Neutrophil (primary cell): Measurements from ENCODE around the gene RHPN2.

ENCODE experiments used
- H3K27ac ChIP-seq: fragments of 200-600 bp; sonication (generic); 2 replicates; pipeline ENCODE4 v1.5.1; 2016; ENCODE audit warnings: mild to moderate bottlenecking, moderate library complexity
- H3K27me3 ChIP-seq: fragments of 200-600 bp; sonication (generic); 2 replicates; pipeline ENCODE4 v1.6.0; 2016; ENCODE audit warnings: mild to moderate bottlenecking
- H3K36me3 ChIP-seq: fragments of 200-600 bp; sonication (generic); 2 replicates; pipeline ENCODE4 v1.5.1; 2017
- H3K4me1 ChIP-seq, 2 experiments: fragments of 200-600 bp in 1 of 2; sonication (generic) in 1 of 2; 1 replicate in 1 of 2; 2 replicates in 1 of 2; pipeline versions ENCODE4 v1.5.1 to v1.6.1; 2013 to 2016; ENCODE audit warnings: low read depth in 1 of 2, low read length in 1 of 2, mild to moderate bottlenecking in 1 of 2, moderate library complexity in 1 of 2; ENCODE audit not compliant: control insufficient read depth in 1 of 2, insufficient read depth in 1 of 2
- H3K4me3 ChIP-seq, 2 experiments: fragments of 200-600 bp in 1 of 2; sonication (generic) in 1 of 2; 1 replicate in 1 of 2; 2 replicates in 1 of 2; pipeline ENCODE4 v1.5.1; 2013 to 2016; ENCODE audit warnings: low read depth in 1 of 2, low read length in 1 of 2, mild to moderate bottlenecking in 1 of 2, moderate library complexity in 1 of 2
- H3K9me3 ChIP-seq: fragments of 200-600 bp; sonication (generic); 2 replicates; pipeline ENCODE4 v1.5.1; 2016
- CTCF ChIP-seq: fragments of 200-600 bp; sonication (generic); IDR thresholded peaks from 2 replicates; pipeline ENCODE4 v1.5.1; 2016; ENCODE audit warnings: antibody characterized with exemption

Gene RHPN2

DNA sequence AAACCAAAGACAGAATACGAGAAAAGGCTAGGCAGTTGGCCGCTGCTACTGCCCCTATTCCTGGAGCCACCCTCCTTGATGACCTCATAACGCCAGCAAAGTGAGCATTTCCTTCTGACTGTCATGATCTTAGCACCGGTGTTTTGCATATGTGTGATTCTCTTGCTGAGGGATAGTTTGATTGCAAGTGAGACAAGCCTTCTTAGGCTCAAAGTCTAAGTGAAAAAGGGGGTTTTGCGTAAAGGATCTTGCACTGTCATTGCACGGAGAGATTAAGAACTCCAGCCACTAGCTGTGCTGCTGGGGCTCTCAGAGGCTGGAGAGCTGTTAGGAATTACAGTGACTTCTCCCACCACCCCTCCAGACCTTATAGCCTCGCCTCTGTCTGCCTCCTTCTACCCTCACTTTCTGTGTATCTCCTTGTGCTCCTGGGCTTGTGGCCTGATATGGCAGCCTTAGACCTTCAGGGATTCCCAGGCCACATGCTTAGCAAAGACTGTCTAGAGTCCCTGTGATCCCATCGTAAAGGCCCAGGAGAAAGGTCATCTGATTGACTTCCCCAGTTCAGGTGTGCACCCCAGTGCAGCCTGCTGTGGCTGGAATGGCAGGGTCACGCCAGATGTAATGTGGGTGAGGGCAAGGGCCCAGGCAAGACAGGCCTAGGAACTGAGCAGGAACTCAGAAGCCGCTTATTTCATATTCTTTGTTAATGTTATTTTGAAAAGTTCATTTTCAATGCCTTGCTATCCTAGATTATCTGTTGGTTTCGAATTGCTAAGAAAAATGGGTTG is 28.9 kb upstream of the RHPN2 start:
- Histone ChIP-seq H3K27ac (no peak overlapping the region), H3K36me3 (peaks cover 92% of the 10 kb centered on the region), H3K27me3 (no peaks in the 10 kb centered on the region), H3K9me3 (no peaks in the 10 kb centered on the region), H3K4me1 (no peaks in the 10 kb centered on the region), H3K4me3 (no peak overlapping the region)
- TF ChIP-seq CTCF: no peak

- Histone ChIP-seq H3K9me3 (no peaks in the 10 kb centered on the region), H3K4me1 (no peaks in the 10 kb centered on the region), H3K27me3 (no peaks in the 10 kb centered on the region), H3K4me3 (no peak overlapping the region), H3K36me3 (peaks cover 68% of the 10 kb centered on the region), H3K27ac (no peak overlapping the region)
- TF ChIP-seq CTCF: no peak
Measured at GRCh38 chr19:33090179-33090578, 25.5 kb upstream of the RHPN2 start.

GRCh38 chr19:33089010-33089409 is 24.3 kb upstream of the RHPN2 start:
- Histone ChIP-seq H3K36me3 (peaks cover 57% of the 10 kb centered on the region), H3K4me1 (no peaks in the 10 kb centered on the region)
- TF ChIP-seq CTCF: no peak

DNA sequence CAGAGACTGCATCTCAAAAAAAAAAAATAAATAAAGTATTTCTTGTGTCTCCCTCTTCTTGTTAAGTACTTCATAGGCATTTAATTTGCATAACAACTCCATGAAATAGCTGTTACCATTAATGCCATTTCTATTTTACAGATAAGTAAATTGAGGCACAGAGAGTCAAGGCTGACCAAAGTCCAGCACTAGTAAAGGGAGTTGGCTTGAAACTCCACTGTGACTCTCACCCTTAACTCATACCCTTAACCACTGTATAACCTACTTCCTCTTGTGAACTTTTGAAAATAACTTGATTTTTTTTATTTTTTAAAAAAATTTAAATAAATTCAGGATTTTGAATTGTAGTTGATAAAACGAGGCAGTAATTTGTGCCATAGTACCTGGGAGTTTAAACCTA is 22.3 kb upstream of the RHPN2 start:
- H3K27ac ChIP-seq: no peak overlapping the region
- H3K4me1 ChIP-seq: peaks cover 2 to 4% of the 10 kb centered on the region in 2 experiments
- peaks cover 37% of the 10 kb centered on the region for H3K36me3 ChIP-seq
- H3K27me3 ChIP-seq: no peaks in the 10 kb centered on the region
- no peaks in the 10 kb centered on the region for H3K9me3 ChIP-seq
- no peak overlapping the region for H3K4me3 ChIP-seq
- no peak for TF ChIP-seq CTCF

More at GRCh38 chr19:33089010-33089409, 24.3 kb upstream of the RHPN2 start:
- no peak overlapping the region for H3K4me3 ChIP-seq
- H3K27ac ChIP-seq: no peak overlapping the region
- no peaks in the 10 kb centered on the region for H3K9me3 ChIP-seq
- H3K27me3 ChIP-seq: no peaks in the 10 kb centered on the region

DNA sequence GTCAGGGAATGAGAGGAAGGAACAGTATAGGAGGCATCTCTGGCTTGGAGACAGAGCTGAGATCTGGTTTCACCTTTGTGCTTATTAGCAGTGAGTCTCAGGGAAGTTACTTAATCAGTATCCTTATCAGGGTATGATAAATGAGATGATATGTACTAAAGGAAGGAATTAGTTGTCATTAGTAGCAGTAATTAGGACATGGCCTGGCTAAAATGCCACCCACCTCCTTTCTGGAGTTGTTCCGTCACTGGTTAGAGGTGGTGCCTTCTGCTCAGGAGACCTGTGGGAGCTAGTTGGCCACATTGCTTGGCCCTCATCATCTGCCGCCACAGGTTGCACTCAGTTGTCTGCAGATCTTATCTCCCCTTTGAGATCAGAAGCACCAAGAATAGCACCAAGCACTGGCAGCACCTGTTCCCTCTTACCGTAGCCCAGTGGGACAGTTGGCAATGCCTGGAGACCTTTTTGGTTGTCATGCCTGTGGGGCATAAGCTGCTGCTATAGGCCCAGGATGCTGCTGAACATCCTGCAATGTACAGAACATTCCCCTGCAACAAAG is 21.0 kb upstream of the RHPN2 start:
- Histone ChIP-seq H3K36me3 (peaks cover 25% of the 10 kb centered on the region), H3K4me1 (peaks cover 11 to 12% of the 10 kb centered on the region in 2 experiments), H3K27ac (no peak overlapping the region), H3K27me3 (no peaks in the 10 kb centered on the region), H3K9me3 (no peaks in the 10 kb centered on the region), H3K4me3 (no peak overlapping the region)
- no peak for TF ChIP-seq CTCF
